GM12874 (cell line): ENCODE results near the gene BRIP1.

Source experiments
- CTCF ChIP-seq: IDR thresholded peaks from 2 replicates; pipeline ENCODE4 v1.5.1; 2011; ENCODE audit warnings: low read depth, mild to moderate bottlenecking, control low read depth, low read length, moderate library complexity; ENCODE audit not compliant: insufficient read depth

Gene BRIP1

GRCh38 chr17:61645920-61646319 lies 217.4 kb downstream of the BRIP1 start:
- no peak for TF ChIP-seq CTCF

- no peak for TF ChIP-seq CTCF
Observed at GRCh38 chr17:61644800-61645774, 218.2 kb downstream of the BRIP1 start.

GRCh38 chr17:61642768-61643167 lies 220.6 kb downstream of the BRIP1 start:
- no peak for TF ChIP-seq CTCF

- no peak for TF ChIP-seq CTCF
Observed at GRCh38 chr17:61641715-61642114, 221.6 kb downstream of the BRIP1 start.

GRCh38 chr17:61641084-61641483 lies 222.2 kb downstream of the BRIP1 start:
- no peak for TF ChIP-seq CTCF

- no peak for TF ChIP-seq CTCF
Observed at GRCh38 chr17:61639818-61640217, 223.5 kb downstream of the BRIP1 start.

GRCh38 chr17:61638087-61638486 lies 225.2 kb downstream of the BRIP1 start:
- TF ChIP-seq CTCF = no peak
